Neural cell (in vitro differentiated cells): ENCODE measurements around the gene PTPRT. TPM values are rescaled to one million over a fixed set of nuclear protein-coding genes. Genes with fewer than 3 reads are reported as not detected.

Experiments used
- H2AFZ ChIP-seq: fragments of 200-600, 300-800 bp; sonication (generic), shearing (Covaris generic); 2 replicates; pipeline ENCODE4 v1.6.0; 2014; ENCODE audit warnings: low read depth, mild to moderate bottlenecking, antibody characterized with exemption, low read length, moderate library complexity
- H3F3A ChIP-seq: fragments of 200-600 bp; shearing (Covaris generic); 2 replicates; pipeline ENCODE4 v1.6.1; 2016; ENCODE audit warnings: mild to moderate bottlenecking, moderate library complexity, mixed read lengths, antibody characterized with exemption, low read length; ENCODE audit not compliant: insufficient read depth, poor library complexity, severe bottlenecking
- H3K27ac ChIP-seq: fragments of 200-600, 300-800 bp; sonication (generic), shearing (Covaris generic); 2 replicates; pipeline ENCODE4 v1.5.1; 2014; ENCODE audit warnings: mild to moderate bottlenecking, low read length, moderate library complexity
- H3K27me3 ChIP-seq: fragments of 300-800, 200-600 bp; sonication (generic), shearing (Covaris generic); 2 replicates; pipeline ENCODE4 v1.6.0; 2014; ENCODE audit warnings: mild to moderate bottlenecking, low read depth, low read length, moderate library complexity; ENCODE audit not compliant: insufficient read depth
- H3K36me3 ChIP-seq: fragments of 300-800, 200-600 bp; sonication (generic), shearing (Covaris generic); 2 replicates; pipeline ENCODE4 v1.5.1; 2014; ENCODE audit warnings: mild to moderate bottlenecking, antibody characterized with exemption, low read length, moderate library complexity; ENCODE audit not compliant: insufficient read depth
- H3K4me2 ChIP-seq: fragments of 300-800, 200-600 bp; sonication (generic), shearing (Covaris generic); 2 replicates; pipeline ENCODE4 v1.6.0; 2014; ENCODE audit warnings: mild to moderate bottlenecking, low read length
- H3K4me3 ChIP-seq: fragments of 300-800, 200-600 bp; sonication (generic), shearing (Covaris generic); 2 replicates; pipeline ENCODE4 v1.5.1; 2014; ENCODE audit warnings: mild to moderate bottlenecking, low read length, moderate library complexity
- H3K79me2 ChIP-seq: fragments of 200-600 bp; shearing (Covaris generic); replicated peaks from 2 replicates; pipeline ENCODE4 v1.6.0; 2014; ENCODE audit warnings: mild to moderate bottlenecking, low read length, moderate library complexity; ENCODE audit not compliant: insufficient read depth
- H3K9ac ChIP-seq: fragments of 300-800, 200-600 bp; sonication (generic), shearing (Covaris generic); 2 replicates; pipeline ENCODE4 v1.6.1; 2016; ENCODE audit warnings: mild to moderate bottlenecking, low read length, mixed read lengths
- H3K9me2 ChIP-seq: fragments of 200-600 bp; shearing (Covaris generic); 2 replicates; pipeline ENCODE4 v1.6.1; 2016; ENCODE audit warnings: mild to moderate bottlenecking, low read length, mixed read lengths; ENCODE audit not compliant: insufficient read depth
- H3K9me3 ChIP-seq: fragments of 200-600, 300-800 bp; sonication (generic), shearing (Covaris generic); 2 replicates; pipeline ENCODE4 v1.6.1; 2016; ENCODE audit warnings: mild to moderate bottlenecking, mixed run types, low read length, moderate library complexity, mixed read lengths
- H4K20me1 ChIP-seq: fragments of 200-600 bp; shearing (Covaris generic); 2 replicates; pipeline ENCODE4 v1.6.1; 2016; ENCODE audit warnings: mild to moderate bottlenecking, mixed run types; ENCODE audit not compliant: insufficient read depth
- CTCF ChIP-seq: fragments of 450-650 bp; IDR thresholded peaks from 2 replicates; pipeline ENCODE4 v1.5.1; 2014; ENCODE audit warnings: antibody characterized with exemption, mild to moderate bottlenecking, moderate library complexity; ENCODE audit not compliant: poor library complexity, severe bottlenecking
- EP300 ChIP-seq: fragments of 450-650 bp; conservative IDR thresholded peaks from 2 replicates; pipeline ENCODE4 v1.6.1; 2014; ENCODE audit warnings: antibody characterized with exemption, mild to moderate bottlenecking, moderate library complexity; ENCODE audit not compliant: poor library complexity, severe bottlenecking
- EZH2 ChIP-seq: fragments of 200-600, 300-800 bp; shearing (Covaris generic), sonication (generic); IDR thresholded peaks from 2 replicates; pipeline ENCODE4 v1.6.1; 2014; ENCODE audit warnings: antibody characterized with exemption, low read length, borderline replicate concordance, mild to moderate bottlenecking; ENCODE audit not compliant: insufficient read depth, poor library complexity, severe bottlenecking
- MXI1 ChIP-seq: fragments of 450-650 bp; conservative IDR thresholded peaks from 2 replicates; pipeline ENCODE4 v1.6.1; 2014; ENCODE audit warnings: antibody characterized with exemption, mild to moderate bottlenecking; ENCODE audit not compliant: poor library complexity, severe bottlenecking
- POLR2AphosphoS5 ChIP-seq: IDR thresholded peaks from 2 replicates; pipeline ENCODE4 v1.6.1; 2012
- RAD21 ChIP-seq: fragments of 450-650 bp; conservative IDR thresholded peaks from 2 replicates; pipeline ENCODE4 v1.6.1; 2014; ENCODE audit warnings: antibody characterized with exemption, mild to moderate bottlenecking, moderate library complexity
- REST ChIP-seq: IDR thresholded peaks from 2 replicates; pipeline ENCODE4 v1.6.1; 2012; ENCODE audit warnings: borderline replicate concordance
- SMC3 ChIP-seq: fragments of 450-650 bp; conservative IDR thresholded peaks from 2 replicates; pipeline ENCODE4 v1.6.1; 2014; ENCODE audit warnings: antibody characterized with exemption, mild to moderate bottlenecking, moderate library complexity; ENCODE audit not compliant: poor library complexity
- TAF1 ChIP-seq: IDR thresholded peaks from 2 replicates; pipeline ENCODE4 v1.6.1; 2012; ENCODE audit warnings: low read depth
- polyA plus RNA-seq: library from polyadenylated mRNA; depleted of rRNA; stranded (reverse); fragments of >200 nt; gene quantifications from 2 replicates; pipeline ENCODE4 v1.2.3, GENCODE V29; 2014

Gene PTPRT
- polyA plus RNA-seq, 1 donor from 2014 or later = 9.2 TPM

DNA sequence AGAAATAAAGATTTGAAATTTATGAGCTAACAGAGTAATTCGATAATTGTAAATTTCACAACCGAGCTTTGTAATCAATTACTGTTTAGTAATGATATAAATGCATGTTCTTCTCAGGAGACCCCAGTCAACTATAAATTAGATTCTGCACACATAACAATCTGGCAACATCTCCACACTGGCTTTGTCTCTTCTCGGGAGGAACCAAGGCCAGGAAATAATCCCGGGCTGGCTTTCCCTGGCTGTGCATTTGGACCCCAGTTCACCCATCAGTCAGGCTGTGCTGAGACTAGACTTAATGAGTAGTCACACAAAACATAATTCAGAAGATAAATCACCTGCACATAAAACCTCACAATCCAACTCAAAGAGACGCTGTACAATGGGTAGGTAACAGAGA, 65.5 kb downstream of the PTPRT start:
- H3K4me2 ChIP-seq = no peak overlapping the region
- H3K4me3 ChIP-seq = no peak overlapping the region
- H3K9me2 ChIP-seq = no peaks in the 10 kb centered on the region
- no peak overlapping the region for H3K9ac ChIP-seq
- H3K27me3 ChIP-seq = no peaks in the 10 kb centered on the region
- H3K9me3 ChIP-seq = no peaks in the 10 kb centered on the region
- no peak for TF ChIP-seq SMC3
- TF ChIP-seq REST = no peak
- no peak overlapping the region for H2AFZ ChIP-seq
- H3K79me2 ChIP-seq = no peaks in the 10 kb centered on the region
- no peak overlapping the region for H3K27ac ChIP-seq
- H4K20me1 ChIP-seq = no peaks in the 10 kb centered on the region
- H3K36me3 ChIP-seq = no peaks in the 10 kb centered on the region
- H3F3A ChIP-seq = no peaks in the 10 kb centered on the region

GRCh38 chr20:43123180-43123579, 66.5 kb downstream of the PTPRT start:
- no peak overlapping the region for H3K4me2 ChIP-seq
- no peaks in the 10 kb centered on the region for H3K27me3 ChIP-seq
- H3K79me2 ChIP-seq = no peaks in the 10 kb centered on the region
- H3K27ac ChIP-seq = no peak overlapping the region
- no peak for TF ChIP-seq RAD21
- TF ChIP-seq EZH2 = no peak
- no peak for TF ChIP-seq TAF1
- no peak for TF ChIP-seq REST
- peak; percentile 61 for TF ChIP-seq POLR2AphosphoS5
- no peak for TF ChIP-seq MXI1
- TF ChIP-seq EP300 = peak; percentile 84
- no peak for TF ChIP-seq SMC3
- no peak for TF ChIP-seq CTCF
- H3K9ac ChIP-seq = no peak overlapping the region
- H3F3A ChIP-seq = no peaks in the 10 kb centered on the region
- no peaks in the 10 kb centered on the region for H3K36me3 ChIP-seq
- no peaks in the 10 kb centered on the region for H3K9me3 ChIP-seq
- no peak overlapping the region for H2AFZ ChIP-seq
- H3K4me3 ChIP-seq = no peak overlapping the region
- no peaks in the 10 kb centered on the region for H4K20me1 ChIP-seq
- no peaks in the 10 kb centered on the region for H3K9me2 ChIP-seq
